HCT116 (cell line): ENCODE results near the gene NEUROD2. TPM values are rescaled to one million over a fixed set of nuclear protein-coding genes. Genes with fewer than 3 reads are reported as not detected.

ENCODE experiments used
- ATAC-seq: fragments of 200-7000 bp; cut with Tn5 transposase; 2 replicates; pipeline ENCODE4 v1.9.1; 2020; ENCODE audit warnings: mild to moderate bottlenecking, moderate library complexity
- BruUV-seq: library from RNA; stranded (reverse); fragments of 400-500 nt; replicated peaks from 2 replicates; lab custom pipeline; 2021; lab: Mats Ljungman, UMichigan
- CTCF ChIA-PET: fragments of 300-600 bp; sonication (Branson Sonifier 250); formaldehyde crosslinking; loops from one replicate; lab custom pipeline; 2021; ENCODE audit warnings: antibody characterized with exemption; lab: Charles Lee
- POLR2A ChIA-PET: fragments of 300-600, 350-600 bp; sonication (Branson Sonifier 250); formaldehyde crosslinking; loops from one replicate; lab custom pipeline; 2021; ENCODE audit warnings: antibody characterized with exemption; lab: Charles Lee
- RAD21 ChIA-PET, 2 experiments: fragments of 300-600 bp; sonication (Branson Sonifier 250); formaldehyde crosslinking; loops; one replicate each; lab custom pipeline; 2023; ENCODE audit warnings: low total read pairs in 2 of 2; ENCODE audit not compliant: uncharacterized antibody in 2 of 2, unreplicated experiment in 2 of 2, low non-redundant PET in 1 of 2; lab: Charles Lee
- DNase-seq: peaks from one replicate; pipeline ENCODE4 v3.0.0-alpha.2; 2010; ENCODE audit warnings: low read depth, low spot score
- H2AFZ ChIP-seq: fragments of 200-600 bp; shearing (Covaris generic), sonication (generic); 2 replicates; pipeline ENCODE4 v1.6.1; 2017; ENCODE audit warnings: low read depth, mixed run types, mixed read lengths, antibody characterized with exemption, low read length; ENCODE audit not compliant: poor library complexity, severe bottlenecking
- H3K27ac ChIP-seq: 2 replicates; pipeline ENCODE4 v1.5.1; 2012; ENCODE audit warnings: low read depth, low read length
- H3K27me3 ChIP-seq: fragments of 200-600 bp; sonication (generic); 2 replicates; pipeline ENCODE4 v1.6.1; 2016; ENCODE audit warnings: mixed run types, low read length, mixed read lengths; ENCODE audit not compliant: insufficient read depth
- H3K36me3 ChIP-seq, 2 experiments: fragments of 200-500 bp in 1 of 2; fragments of 200-600 bp in 1 of 2; sonication (Bioruptor generic) in 1 of 2; sonication (generic) in 1 of 2; 2 replicates each; pipeline versions ENCODE4 v1.5.1 to v1.6.1; 2014 to 2016; ENCODE audit warnings: low read length in 2 of 2, inconsistent platforms in 1 of 2, mixed read lengths in 1 of 2, mixed run types in 1 of 2; ENCODE audit not compliant: insufficient read depth in 2 of 2, control insufficient read depth in 1 of 2
- H3K4me1 ChIP-seq, 2 experiments: fragments of 200-600 bp in 1 of 2; sonication (generic) in 1 of 2; 2 replicates each; pipeline versions ENCODE4 v1.5.1 to v1.6.1; 2012 to 2017; ENCODE audit warnings: low read length in 2 of 2, inconsistent platforms in 1 of 2, mild to moderate bottlenecking in 1 of 2, mixed read lengths in 1 of 2, mixed run types in 1 of 2, moderate library complexity in 1 of 2; ENCODE audit not compliant: insufficient read depth in 2 of 2, control insufficient read depth in 1 of 2
- H3K4me2 ChIP-seq: fragments of 200-600 bp; sonication (generic); 2 replicates; pipeline ENCODE4 v1.6.1; 2017; ENCODE audit warnings: mixed run types, low read length, mixed read lengths
- H3K4me3 ChIP-seq, 2 experiments: fragments of 200-600 bp in 1 of 2; sonication (generic) in 1 of 2; replicated peaks in 1 of 2; 2 replicates each; pipeline ENCODE4 v1.5.1; 2011 to 2016; ENCODE audit warnings: low read length in 2 of 2, control low read depth in 1 of 2, low read depth in 1 of 2, mild to moderate bottlenecking in 1 of 2, mixed read lengths in 1 of 2, mixed run types in 1 of 2
- H3K79me2 ChIP-seq: fragments of 200-600 bp; sonication (generic); 2 replicates; pipeline ENCODE4 v1.6.1; 2017; ENCODE audit warnings: mild to moderate bottlenecking, mixed run types, low read length, moderate library complexity, mixed read lengths; ENCODE audit not compliant: insufficient read depth
- H3K9ac ChIP-seq: fragments of 200-600 bp; sonication (generic); 2 replicates; pipeline ENCODE4 v1.6.1; 2016; ENCODE audit warnings: low read length, mixed read lengths
- H3K9me2 ChIP-seq: fragments of 200-600 bp; sonication (generic), shearing (Covaris generic); 2 replicates; pipeline ENCODE4 v1.6.1; 2017; ENCODE audit warnings: mixed run types, mild to moderate bottlenecking, moderate library complexity; ENCODE audit not compliant: insufficient read depth
- H3K9me3 ChIP-seq, 2 experiments: fragments of 200-500 bp in 1 of 2; fragments of 200-600 bp in 1 of 2; sonication (Bioruptor generic) in 1 of 2; sonication (generic) in 1 of 2; 2 replicates each; pipeline ENCODE4 v1.6.1; 2014 to 2017; ENCODE audit warnings: low read length in 2 of 2, mixed read lengths in 2 of 2, inconsistent platforms in 1 of 2, low read depth in 1 of 2, mild to moderate bottlenecking in 1 of 2, mixed run types in 1 of 2, moderate library complexity in 1 of 2; ENCODE audit not compliant: control insufficient read depth in 1 of 2, insufficient read depth in 1 of 2
- H4K20me1 ChIP-seq: fragments of 200-600 bp; sonication (generic), shearing (Covaris generic); 2 replicates; pipeline ENCODE4 v1.6.1; 2017; ENCODE audit warnings: mixed run types, mild to moderate bottlenecking, moderate library complexity; ENCODE audit not compliant: insufficient read depth
- CTCF ChIP-seq, 3 experiments: fragments of 200-600 bp in 1 of 3; sonication (generic) in 1 of 3; IDR thresholded peaks in 2 of 3; conservative IDR thresholded peaks in 1 of 3; 2 replicates each; pipeline ENCODE4 v1.5.1; 2012 to 2017; ENCODE audit warnings: low read depth in 2 of 3, low read length in 2 of 3, antibody characterized with exemption in 1 of 3, borderline replicate concordance in 1 of 3, control low read depth in 1 of 3, mild to moderate bottlenecking in 1 of 3, mixed read lengths in 1 of 3, mixed run types in 1 of 3, moderate library complexity in 1 of 3; ENCODE audit not compliant: insufficient read depth in 1 of 3
- EZH2phosphoT487 ChIP-seq: fragments of 200-600 bp; IDR thresholded peaks from 2 replicates; pipeline ENCODE4 v1.6.1; 2018; ENCODE audit warnings: antibody characterized with exemption, borderline replicate concordance
- FOSL1 ChIP-seq: IDR thresholded peaks from 2 replicates; pipeline ENCODE4 v1.6.1; 2012; ENCODE audit warnings: low read depth
- JUND ChIP-seq: IDR thresholded peaks from 2 replicates; pipeline ENCODE4 v1.6.1; 2012
- MAX ChIP-seq: IDR thresholded peaks from 2 replicates; pipeline ENCODE4 v1.6.1; 2012
- POLR2AphosphoS5 ChIP-seq: IDR thresholded peaks from 2 replicates; pipeline ENCODE4 v1.6.1; 2011; ENCODE audit warnings: mild to moderate bottlenecking, low read depth, low read length, moderate library complexity
- RAD21 ChIP-seq: IDR thresholded peaks from 2 replicates; pipeline ENCODE4 v1.6.1; 2012; ENCODE audit warnings: low read depth, mild to moderate bottlenecking
- SIN3A ChIP-seq: IDR thresholded peaks from 2 replicates; pipeline ENCODE4 v1.6.1; 2012; ENCODE audit warnings: low read depth
- SP1 ChIP-seq: IDR thresholded peaks from 2 replicates; pipeline ENCODE4 v1.6.1; 2012; ENCODE audit warnings: low read depth
- SRF ChIP-seq: IDR thresholded peaks from 2 replicates; pipeline ENCODE4 v1.6.1; 2012; ENCODE audit warnings: low read depth
- TCF7L2 ChIP-seq: IDR thresholded peaks from 2 replicates; pipeline ENCODE4 v1.7.0; 2011; ENCODE audit warnings: borderline replicate concordance, inconsistent platforms; ENCODE audit not compliant: insufficient read depth, insufficient read length; ENCODE audit errors: extremely low read depth
- intact Hi-C: fragments of 100-400 bp; cut with micrococcal nuclease; formaldehyde crosslinking; loops from 2 replicates; pipeline ENCODE4 v1.10.0; 2022
- total RNA-seq: library from RNA; stranded (reverse); gene quantifications from one replicate; pipeline ENCODE4 v1.2.1, GENCODE V29; 2021; ENCODE audit not compliant: unreplicated experiment

NEUROD2 gene
- total RNA-seq, 1 experiment from 2014 or later: not detected

- TF ChIP-seq SP1 (no peak), RAD21 (no peak), JUND (no peak), SRF (no peak), MAX (no peak)
- Histone ChIP-seq H3K27me3 (no peaks in the 10 kb centered on the region), H3K9ac (no peak overlapping the region), H3K36me3 (no peaks in the 10 kb centered on the region), H3K9me2 (no peaks in the 10 kb centered on the region), H3K79me2 (no peaks in the 10 kb centered on the region), H3K4me1 (peaks cover 12 to 17% of the 10 kb centered on the region in 2 experiments; a peak in 3 of 4 replicates), H4K20me1 (no peaks in the 10 kb centered on the region), H3K27ac (no peak overlapping the region), H3K4me3 (no peak overlapping the region), H2AFZ (no peak overlapping the region), H3K4me2 (no peak overlapping the region), H3K9me3 (no peaks in the 10 kb centered on the region)
- no TSS peak for BruUV-seq
- ChIA-PET POLR2A (no interaction called here), CTCF (interaction anchor here (2.2 kb wide), 1 partner anchor 8 kb away, joined by 11 read pairs; no protein-coding TSS in a partner anchor), RAD21 (no interaction called here)
- intact Hi-C loops: no loop called here
- no peak for ATAC-seq
- no peak for DNase-seq
Observed at GRCh38 chr17:39615434-39615833, 7.7 kb upstream of the NEUROD2 start.

- no peak for TF ChIP-seq FOSL1
- TF ChIP-seq POLR2AphosphoS5: no peak
- no peak for TF ChIP-seq CTCF (IDR thresholded peaks at IDR 0.05 in 2 of 3, conservative IDR thresholded peaks at IDR 0.05 in 1 of 3; ENCODE audit: borderline replicate concordance in 1 of 3, insufficient read depth in 1 of 3, low read depth in 2 of 3, low read length in 2 of 3)
- TF ChIP-seq TCF7L2: no peak
- no peak for TF ChIP-seq MAX
- no peak for TF ChIP-seq EZH2phosphoT487
- no peak for TF ChIP-seq SIN3A
- Histone ChIP-seq H3K27ac (no peak overlapping the region), H4K20me1 (no peaks in the 10 kb centered on the region), H3K27me3 (no peaks in the 10 kb centered on the region), H3K9me3 (no peaks in the 10 kb centered on the region), H3K4me2 (no peak overlapping the region), H3K9ac (no peak overlapping the region), H3K79me2 (no peaks in the 10 kb centered on the region), H3K36me3 (no peaks in the 10 kb centered on the region), H3K4me1 (peaks cover 12 to 17% of the 10 kb centered on the region in 2 experiments; a peak in 3 of 4 replicates), H3K4me3 (no peak overlapping the region), H3K9me2 (no peaks in the 10 kb centered on the region), H2AFZ (no peak overlapping the region)
- ChIA-PET POLR2A (no interaction called here), RAD21 (no interaction called here), CTCF (interaction anchor here (2.2 kb wide), 1 partner anchor 9 kb away, joined by 11 read pairs; no protein-coding TSS in a partner anchor)
- BruUV-seq: no TSS peak
- intact Hi-C loops: no loop called here
- ATAC-seq (no peak), DNase-seq (no peak)
Observed at GRCh38 chr17:39614545-39615157, 6.9 kb upstream of the NEUROD2 start.
